Activated effector memory CD4-positive, alpha-beta T cell treated with Interleukin-2 at 50 U/mL for 16 hours (primary cell): ENCODE data around the gene APBA1.

Experiments
- DNase-seq: peaks from one replicate; pipeline ENCODE4 v3.0.0-alpha.2; 2020

The APBA1 gene

DNA sequence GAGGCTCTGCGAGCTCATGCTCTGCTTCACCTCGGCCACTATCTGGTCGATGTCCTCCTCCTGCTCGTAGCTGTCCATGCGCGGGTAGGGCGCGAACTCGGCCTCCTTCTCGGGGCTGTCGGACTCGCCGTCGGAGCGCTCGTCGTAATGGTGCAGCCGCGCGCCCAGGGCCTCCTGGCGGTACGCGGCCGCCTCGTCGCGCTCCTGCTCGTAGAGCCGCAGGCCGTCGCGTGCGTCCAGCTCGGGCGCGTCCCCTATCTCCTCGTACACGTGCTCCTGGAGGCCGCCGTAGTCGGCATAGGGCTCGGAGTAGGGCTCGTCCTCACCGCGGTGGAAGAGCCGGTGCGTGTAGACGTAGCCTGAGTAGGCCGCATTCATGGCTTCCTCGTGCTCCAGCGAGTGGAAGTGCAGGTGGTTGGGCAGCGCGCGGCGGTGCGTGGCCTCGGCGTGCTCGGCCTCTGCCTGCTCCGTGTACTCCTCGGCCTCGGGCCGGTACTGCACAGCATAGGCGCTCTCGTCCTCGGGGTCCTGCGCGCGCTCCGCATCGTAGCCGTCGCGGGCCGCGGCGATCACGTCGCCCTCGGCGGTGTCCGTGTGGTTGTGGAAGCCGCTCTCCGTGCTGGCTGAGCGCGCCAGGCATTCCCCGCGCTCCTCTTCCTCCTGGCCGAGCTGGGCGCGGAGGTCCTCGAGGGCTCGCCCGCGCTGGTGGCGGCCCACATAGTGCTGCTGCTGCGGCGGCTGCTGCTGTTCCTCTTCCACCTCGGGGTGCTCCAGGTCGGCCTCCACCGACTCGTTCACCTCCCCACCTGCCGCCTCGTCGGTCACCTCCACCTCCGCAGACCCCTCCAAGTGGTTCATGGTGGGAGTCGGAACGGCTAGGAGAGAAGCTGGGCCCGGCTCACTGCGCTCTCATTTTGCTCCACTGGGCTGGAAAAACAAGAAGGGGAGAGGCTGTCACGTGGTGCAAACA lies 155.5 kb downstream of the APBA1 start:
- no peak for DNase-seq

DNA sequence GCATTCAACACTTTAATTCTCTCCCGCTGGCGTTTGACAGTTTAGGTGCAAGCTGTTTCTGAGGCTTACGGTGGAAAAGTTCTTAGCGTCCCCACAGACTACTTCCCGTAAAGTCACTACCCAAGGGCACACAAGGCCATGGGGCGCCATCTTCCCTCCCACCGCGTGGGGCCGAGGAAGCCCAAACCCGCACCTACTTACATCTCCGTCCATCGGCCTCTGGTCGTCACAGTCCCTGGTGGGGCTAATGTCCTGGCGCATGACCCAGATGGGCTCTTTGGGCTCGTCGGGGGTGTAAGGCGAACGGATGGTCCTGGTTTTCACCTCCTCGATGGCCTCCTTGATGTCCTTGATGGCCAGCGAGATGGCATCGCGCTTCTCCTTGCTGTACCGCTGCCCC lies 156.4 kb downstream of the APBA1 start:
- no peak for DNase-seq

DNA sequence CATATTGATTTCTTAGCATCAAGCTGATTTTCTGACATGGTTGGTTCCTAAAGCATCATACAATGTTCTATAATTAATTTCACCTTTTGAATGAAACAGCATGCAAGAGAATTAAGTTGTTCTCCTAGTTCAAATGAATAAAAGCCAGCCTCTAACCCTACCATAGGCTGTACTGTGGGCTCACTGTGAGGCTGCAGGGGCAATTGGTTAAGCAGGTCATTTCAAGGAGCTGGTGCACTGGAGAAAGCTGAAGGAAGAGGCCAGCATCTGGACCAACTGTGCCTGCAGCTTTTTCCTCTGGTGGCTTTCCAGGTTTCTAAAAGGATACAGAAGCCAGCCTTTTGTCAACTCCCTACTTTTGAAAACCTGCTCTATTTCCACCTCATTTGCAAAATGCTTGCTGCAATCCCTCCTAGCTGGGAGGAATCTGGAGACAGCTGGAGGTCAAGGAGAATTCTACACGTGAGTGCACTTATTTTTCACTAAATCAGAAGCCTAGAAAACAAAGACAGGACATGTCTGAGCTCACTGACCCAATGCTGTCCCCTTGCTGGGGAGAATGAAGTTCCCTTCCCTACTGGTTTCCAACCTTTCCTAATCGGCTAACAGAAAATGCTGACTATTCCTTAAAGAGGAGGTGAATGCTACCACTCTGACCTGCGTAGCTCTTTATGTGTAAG lies 158.9 kb downstream of the APBA1 start:
- no peak for DNase-seq

DNA sequence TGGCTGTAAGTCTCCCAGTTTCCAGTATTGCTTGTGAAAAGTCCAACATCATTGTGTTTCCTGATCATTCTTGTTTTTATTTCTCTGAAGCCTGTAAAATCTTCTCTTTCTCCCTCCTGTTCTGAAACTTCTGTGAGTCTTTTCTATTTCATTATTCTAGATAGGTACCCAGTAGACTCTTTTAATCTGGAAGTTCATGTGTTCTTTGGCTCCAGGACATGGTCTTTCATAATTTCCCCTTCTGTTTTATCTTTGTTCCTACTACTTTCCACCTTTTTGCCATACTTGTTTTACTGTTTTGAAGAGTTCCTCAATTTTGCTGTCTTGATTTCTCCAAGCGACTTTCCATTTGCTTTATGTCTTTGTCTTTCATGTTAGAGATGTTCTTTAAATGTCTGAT lies 168.1 kb downstream of the APBA1 start:
- no peak for DNase-seq

DNA sequence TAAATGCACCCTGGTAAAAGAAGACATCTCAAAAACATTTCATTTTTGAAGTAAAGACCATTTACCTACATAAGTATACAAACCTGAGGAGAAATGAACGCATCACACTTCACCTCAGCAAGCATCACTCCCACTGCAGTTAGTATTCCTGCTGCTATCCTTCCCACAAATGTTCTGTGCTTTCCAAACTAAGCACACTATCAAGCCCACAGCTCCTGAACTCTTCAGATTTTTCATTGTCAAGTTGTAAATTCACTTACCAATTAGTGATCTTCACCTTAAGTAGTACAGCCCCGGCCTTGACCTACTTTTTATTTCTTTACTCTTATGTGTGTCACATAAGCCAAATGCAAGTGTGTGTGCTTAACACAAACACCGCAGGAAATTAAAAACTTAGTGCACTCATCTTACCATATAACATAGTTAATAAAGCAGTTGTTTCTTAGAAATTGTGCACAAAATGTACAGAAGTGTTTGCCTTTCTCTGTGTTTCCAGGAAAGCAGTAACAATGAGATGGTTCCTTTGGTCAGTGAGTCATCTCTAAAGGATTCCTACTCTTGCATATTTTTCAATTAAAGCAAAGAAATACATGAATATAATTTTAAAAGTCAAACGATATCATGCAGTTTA lies 169.4 kb downstream of the APBA1 start:
- no peak for DNase-seq

DNA sequence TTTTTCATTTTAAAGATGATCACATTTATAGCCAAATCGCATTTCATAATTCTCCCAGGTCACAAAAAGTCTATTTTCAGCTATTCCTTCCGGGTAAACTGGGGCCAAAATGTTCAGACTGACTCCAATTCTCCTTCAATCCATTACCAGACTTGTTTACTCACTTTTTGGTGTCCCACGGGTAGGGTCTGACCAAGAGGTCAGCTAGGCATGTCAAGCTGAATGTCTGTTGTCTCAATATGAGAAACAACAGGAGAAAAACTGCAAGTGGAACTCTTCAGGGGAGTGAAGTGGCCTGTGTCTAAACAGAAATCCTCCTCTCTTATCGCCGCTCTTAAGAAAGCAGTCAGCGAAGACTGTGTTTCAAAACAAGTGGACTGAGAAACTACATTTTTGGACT lies 171.3 kb downstream of the APBA1 start:
- no peak for DNase-seq

DNA sequence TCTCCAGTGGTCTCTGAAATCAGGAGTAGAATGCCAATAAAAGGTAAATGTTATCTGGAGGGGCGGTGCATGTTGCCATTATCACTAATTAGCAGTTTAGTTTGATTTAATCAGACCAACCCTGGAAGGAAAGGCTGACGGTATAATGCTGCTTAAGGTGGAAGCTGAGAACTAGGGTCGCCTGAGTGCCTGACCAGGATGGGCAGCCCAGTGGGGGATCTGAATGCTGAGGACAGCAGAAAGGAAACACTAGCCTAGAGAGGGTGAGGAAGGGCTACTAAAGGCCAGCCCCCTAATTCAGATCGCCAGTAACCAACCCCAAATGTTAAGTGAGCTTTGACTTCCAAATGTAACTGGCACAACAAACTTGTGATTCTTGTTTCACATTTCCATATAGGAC lies 172.2 kb downstream of the APBA1 start:
- no peak for DNase-seq

DNA sequence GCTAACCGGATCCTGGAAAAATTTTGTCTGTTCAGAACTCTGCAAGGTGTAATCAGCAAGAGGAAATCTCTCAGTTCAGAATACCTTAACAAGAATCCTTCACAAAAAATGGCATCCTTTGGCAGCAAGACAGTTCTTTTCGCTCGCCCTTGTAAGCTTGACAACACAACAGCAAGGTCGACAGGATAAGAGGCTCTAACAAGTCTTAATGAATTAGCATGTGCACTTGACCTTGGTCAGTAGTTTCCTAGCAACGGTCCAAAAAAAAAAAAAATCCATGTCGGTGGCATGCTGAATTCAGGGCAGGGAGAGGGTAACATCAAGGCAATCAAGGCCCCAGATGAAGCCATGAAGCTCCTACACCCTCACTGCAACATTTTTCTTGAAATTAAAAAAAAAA lies 172.8 kb downstream of the APBA1 start:
- no peak for DNase-seq

DNA sequence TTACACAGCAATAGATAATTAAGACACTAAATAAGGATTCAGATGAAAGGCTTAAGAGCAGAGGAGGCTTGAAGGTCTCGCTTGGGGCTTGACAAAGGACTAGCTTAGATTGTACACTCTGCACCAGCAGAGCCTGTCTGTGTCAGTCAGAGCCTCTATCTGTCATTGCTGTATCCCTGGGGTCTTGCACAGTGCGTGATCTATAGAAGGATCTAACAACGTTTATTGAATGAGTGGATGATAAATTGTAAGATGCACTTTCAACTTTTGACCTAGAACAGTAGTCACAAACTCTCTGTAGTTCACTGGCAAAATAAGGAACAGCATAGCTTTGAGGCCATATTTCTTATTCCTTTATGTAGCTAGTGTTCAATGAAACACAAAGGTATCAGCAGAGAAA lies 173.7 kb downstream of the APBA1 start:
- DNase-seq = no peak

DNA sequence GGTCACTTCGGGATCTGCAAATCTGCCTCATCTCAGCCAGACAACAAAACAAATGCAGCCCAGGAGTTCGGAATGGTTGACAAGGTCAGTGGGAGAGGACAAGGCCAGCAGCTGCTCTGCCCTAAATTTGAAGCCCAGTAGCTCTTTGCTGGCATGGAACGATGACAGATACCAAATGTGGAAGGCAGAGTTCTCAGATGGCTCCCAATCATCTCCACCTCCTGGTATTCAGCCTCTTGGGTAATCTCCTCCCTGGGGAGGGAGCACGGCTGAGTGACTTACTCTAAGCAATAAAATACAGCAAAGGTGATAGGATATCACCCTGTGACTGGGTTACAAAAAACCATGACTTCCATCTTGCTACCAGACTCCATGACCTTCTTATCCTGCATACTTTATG lies 174.4 kb downstream of the APBA1 start:
- no peak for DNase-seq

DNA sequence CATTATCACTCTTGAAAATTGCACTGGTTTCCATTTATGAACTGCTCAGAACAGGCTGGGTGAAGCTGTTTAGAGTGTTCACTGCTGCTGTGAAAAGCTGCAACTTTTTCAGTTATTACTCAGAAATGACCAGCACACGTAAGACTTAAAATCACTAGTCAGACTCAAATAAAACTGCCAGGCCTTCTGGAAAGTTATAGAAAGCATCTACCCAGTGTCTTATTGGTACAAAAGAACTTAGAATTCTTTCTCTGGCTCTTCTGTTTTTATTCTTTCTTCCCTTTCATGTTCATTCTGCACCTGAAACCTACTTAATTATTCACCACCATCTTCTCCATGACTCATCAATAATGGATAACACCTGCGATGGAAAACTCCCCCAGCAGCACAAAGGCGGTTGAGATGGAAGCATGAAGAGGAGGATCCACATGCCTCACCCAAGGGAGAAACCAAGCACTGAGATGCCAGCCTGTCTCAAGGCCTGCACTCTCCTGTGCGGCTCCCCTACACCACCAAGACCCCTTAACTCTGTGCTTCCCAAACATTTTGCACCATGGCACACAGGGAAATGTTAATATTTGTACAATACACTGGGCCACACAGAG lies 175.2 kb downstream of the APBA1 start:
- no peak for DNase-seq

DNA sequence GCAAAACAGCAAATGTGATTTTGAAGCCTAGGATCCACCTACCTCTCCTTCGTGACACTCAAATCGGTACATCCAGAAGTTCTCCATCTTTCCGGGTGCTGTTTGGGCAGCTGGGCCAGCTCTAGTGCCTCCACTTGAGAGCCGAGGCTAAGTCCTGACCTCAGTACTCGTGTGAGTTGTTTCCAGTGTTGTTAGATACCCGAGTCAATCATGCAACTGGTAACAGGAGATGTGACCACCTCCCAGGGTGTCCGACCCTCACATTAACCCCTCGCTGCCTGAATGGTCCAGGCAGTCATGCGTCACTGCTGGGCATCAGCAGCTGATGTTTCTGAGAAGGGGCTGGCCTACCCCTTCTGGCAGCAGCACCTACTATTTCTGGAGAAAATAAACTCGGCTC lies 176.9 kb downstream of the APBA1 start:
- DNase-seq = no peak

DNA sequence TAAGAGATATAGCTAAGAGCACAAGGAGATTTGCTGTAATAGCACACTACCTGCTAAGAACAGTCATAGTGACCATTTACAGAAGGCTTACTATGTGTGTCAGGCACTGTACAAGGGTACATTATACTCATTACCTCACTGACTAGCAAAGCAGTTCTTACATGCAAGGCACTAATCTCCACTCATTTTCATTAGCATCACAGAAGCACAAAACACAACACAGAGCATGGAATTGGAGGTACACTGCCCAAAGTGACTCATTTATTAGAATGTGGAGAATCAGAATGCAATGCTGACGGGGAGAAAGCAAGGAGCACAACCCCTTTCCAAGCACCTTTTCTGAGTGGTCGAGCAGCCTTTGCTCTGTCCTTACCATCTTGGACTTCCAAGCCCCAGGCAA lies 177.4 kb downstream of the APBA1 start:
- no peak for DNase-seq

DNA sequence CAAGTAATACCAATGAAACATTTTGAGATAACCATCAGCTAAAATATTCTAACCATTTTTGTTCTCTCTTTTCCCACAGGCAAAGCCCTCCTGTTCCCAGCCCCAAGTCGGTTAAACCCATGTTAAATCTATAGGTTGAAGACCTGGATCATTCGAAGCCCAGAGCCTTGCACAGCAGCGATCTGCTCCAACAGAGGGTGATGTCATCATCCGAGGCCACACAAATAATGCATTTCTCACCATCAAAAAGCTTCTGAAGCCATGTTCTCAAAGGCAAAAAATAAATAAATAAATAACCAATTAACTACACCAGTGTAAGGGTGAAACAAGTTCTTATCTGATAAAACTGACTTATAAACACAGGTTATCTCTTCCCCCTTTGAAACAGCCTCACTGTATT lies 178.0 kb downstream of the APBA1 start:
- no peak for DNase-seq

DNA sequence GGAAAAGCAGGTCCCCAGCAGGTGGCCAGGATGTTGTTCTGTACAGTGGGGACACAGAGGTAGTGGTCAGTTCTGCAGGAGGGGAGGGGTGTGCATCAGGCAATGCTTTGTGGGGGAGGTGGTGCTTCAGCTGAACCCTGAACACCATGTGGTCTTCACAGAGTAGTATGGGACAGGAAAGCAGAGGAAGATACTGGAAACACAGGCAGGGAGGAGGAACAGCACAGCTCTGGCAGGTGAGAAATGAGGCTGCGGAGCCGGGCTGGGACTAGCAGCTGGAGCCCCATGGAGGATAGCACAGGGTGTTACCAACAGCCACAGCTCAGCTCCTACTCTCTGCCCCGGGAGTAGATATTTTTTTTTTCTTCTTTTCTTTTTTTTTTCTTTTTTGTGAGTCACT lies 185.7 kb downstream of the APBA1 start:
- DNase-seq = no peak

DNA sequence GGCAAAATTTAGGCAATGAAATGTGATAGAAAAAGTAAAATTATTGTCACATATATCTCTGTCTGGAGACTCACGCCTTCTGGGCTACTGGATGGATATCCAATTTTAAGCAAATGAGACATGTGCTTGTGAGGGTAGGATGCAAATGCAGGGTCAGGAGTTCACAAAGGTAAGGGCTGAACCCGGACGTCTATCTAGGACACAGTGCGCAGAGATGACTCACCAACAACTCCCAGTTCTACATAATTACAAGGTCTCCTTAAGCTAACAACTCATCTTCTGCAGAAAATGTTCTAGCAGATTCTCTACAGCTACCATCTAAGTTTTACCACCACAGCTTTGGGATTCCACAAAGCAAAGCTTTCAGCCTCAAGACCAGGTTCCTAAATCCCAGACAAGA lies 186.7 kb downstream of the APBA1 start:
- DNase-seq = no peak

DNA sequence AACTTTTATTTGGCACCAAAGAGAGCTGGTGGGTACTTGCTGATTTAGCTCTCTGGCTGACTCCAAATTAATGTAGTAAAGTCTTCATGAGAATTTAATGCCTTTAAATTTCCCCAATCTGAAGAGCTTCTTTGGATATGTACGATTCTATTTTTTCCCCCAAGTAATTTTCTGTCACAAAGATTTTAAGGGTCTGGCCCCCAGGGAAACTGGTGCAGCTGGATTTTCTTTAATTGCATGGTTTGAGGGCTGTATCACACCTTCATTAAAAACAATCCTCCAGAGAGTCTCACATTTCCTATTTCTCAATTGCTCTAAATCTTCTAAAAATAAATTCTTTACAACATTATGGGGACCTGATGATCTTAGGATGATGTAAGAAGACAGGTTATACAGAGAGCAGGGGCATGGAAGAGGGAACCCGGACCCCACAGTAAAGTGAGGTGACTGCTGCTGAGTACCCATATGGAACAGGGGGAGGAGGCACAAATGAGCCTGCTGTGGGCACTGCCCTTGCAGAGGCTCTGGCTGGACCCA lies 188.2 kb downstream of the APBA1 start:
- DNase-seq = no peak

DNA sequence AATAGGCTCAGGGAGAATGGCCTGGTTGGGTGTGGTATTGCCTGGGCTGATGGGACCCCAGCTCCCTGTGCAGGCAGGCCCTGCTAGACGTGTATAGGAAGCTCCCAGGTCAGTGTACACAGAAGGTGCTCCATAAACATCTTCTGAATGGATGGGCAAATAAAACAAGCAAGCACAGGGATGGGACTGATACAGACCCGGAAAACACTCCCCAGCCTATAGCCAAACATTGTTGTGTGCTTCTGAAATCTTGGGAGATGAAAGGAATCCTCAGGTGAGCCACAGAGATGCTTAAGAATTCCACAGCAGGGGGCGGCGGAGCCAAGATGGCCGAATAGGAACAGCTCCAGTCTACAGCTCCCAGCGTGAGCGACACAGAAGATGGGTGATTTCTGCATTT lies 195.4 kb downstream of the APBA1 start:
- DNase-seq = no peak

DNA sequence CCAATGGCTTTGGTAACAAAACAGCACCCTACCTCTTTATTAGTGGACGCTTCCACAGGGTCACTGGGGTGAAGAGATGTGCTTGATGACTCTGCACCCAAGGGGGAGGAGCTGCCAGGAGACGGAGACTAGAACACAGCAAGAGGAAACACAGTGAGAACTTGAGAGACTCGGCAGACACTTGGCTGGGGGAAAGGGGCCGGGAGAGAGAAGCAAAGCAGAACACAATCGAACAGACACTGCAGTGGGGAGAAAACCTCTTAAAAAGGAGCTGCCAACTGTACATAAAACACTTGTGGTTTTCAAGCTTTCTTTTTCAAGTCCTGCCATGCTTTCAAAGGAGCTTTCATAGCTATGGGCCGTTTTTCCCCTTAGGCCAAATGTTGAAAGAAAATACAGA lies 196.2 kb downstream of the APBA1 start:
- no peak for DNase-seq

DNA sequence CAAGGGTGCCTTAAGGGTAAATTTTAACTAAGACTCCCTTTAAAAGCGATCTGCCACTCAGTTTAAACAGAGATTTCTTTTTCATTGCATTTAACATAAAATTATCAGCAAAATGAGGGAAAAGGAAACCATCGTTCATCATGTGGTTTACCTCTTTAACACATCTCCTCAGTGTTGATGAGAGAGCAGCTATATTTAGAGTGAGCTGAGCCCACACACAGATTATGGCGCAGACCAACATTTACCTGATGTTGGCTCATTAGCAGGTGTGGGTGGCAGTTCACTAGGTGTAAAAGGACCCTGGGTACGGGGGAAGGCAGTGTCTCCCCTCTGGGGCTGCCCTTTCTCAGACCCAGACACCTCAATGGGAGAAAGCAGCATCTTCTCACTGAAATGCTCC lies 197.3 kb downstream of the APBA1 start:
- DNase-seq = no peak

DNA sequence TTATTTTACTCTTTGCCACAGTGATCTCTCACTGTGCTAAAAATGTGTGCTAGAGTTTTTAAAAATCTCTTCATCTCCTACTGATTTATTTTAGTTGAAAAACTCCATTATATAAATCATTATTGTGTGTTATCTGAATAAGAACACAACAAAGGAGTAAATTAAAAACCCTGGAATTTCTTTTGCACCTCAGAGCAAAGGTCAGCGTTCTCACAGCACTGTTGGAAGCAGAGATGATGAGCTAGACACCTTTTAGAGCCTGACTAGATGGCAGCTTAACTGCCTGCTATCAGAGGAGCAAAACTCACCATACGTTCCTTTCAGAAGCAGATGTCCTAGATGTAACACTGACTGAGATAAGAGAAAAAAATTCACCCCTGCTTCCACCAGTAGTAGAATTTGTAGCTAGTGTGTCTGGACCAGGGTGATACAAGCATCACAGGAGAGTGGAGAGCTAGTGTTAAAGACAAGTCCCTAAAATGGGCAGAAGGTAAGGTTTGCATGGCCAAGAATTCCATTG lies 200.0 kb downstream of the APBA1 start:
- no peak for DNase-seq

DNA sequence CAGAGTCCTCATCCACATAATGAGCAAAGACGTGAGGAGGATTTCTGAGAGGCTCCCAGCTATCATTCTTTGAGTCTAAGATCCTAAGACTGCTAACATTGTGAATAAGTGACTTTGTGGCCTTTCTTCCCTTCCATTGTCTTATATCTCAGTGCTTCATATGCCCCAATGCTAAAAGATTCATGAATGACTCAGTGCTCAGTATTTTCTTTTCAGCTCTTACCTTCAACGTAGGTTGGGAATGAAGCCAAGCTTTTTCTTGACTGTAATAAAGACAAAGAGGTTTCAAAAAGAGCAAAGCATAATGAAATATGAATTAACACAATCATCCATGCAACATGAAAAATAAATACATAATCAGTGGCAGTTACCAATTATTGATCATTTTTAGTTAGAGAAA lies 200.7 kb downstream of the APBA1 start:
- DNase-seq = no peak
